Skin epidermis (tissue), 12 donors: ENCODE measurements around the gene CCDC17.
"Not testable (repeated sequence)": the region's sequence is repeated elsewhere in the genome, so short reads cannot be mapped to it uniquely, and the experiment has no call there.

Experiments used
- H3K27ac ChIP-seq, 21 experiments: fragments of 200-600 bp; sonication (generic) in 11 of 21; one replicate each; pipeline ENCODE4 v1.5.0; 2020; ENCODE audit warnings: mild to moderate bottlenecking in 3 of 21, inconsistent platforms in 2 of 21, moderate library complexity in 2 of 21
- H3K4me3 ChIP-seq, 7 experiments: fragments of 200-600 bp; sonication (generic) in 2 of 7; one replicate each; pipeline ENCODE4 v1.5.0; 2020; ENCODE audit warnings: inconsistent platforms in 2 of 7, mild to moderate bottlenecking in 2 of 7, moderate library complexity in 1 of 7

CCDC17 gene

GRCh38 chr1:45622524-45623394 lies 1.1 kb downstream of the CCDC17 start:
- H3K4me3 ChIP-seq: peak overlapping the region in 4 of 7 experiments; percentile 4 to 25 (median 8)
- H3K27ac ChIP-seq: peak overlapping the region in 6 of 21 experiments; percentile 13 to 60 (median 30)

GRCh38 chr1:45621895-45622523 lies 1.8 kb downstream of the CCDC17 start:
- H3K27ac ChIP-seq: peak overlapping the region in 9 of 21 experiments; percentile 13 to 60 (median 38)
- H3K4me3 ChIP-seq: peak overlapping the region in 1 of 7 experiments; percentile 25

- peak overlapping the region in 8 of 21 experiments; percentile 13 to 57 (median 34) for H3K27ac ChIP-seq
- no peak overlapping the region for H3K4me3 ChIP-seq
These were observed 2.4 kb downstream of the CCDC17 start for GRCh38 chr1:45621501-45621836.

- H3K27ac ChIP-seq: peak overlapping the region in 8 of 21 experiments; percentile 13 to 70 (median 34)
- no peak overlapping the region for H3K4me3 ChIP-seq
These were observed 3.0 kb downstream of the CCDC17 start for GRCh38 chr1:45620588-45621500.

- peak overlapping the region in 4 of 21 experiments; percentile 0 to 70 (median 47) for H3K27ac ChIP-seq
- H3K4me3 ChIP-seq: no peak overlapping the region
These were observed 4.5 kb downstream of the CCDC17 start for GRCh38 chr1:45619149-45619921.

GRCh38 chr1:45617618-45618017 lies 6.2 kb downstream of the CCDC17 start:
- Histone ChIP-seq H3K4me3 (no peak overlapping the region), H3K27ac (peak overlapping the region in 1 of 21 experiments; percentile 5)

GRCh38 chr1:45615885-45616284 lies 8.0 kb downstream of the CCDC17 start:
- Histone ChIP-seq H3K27ac (no peak overlapping the region), H3K4me3 (no peak overlapping the region)

- no peak overlapping the region for H3K4me3 ChIP-seq
- H3K27ac ChIP-seq: peak overlapping the region in 1 of 21 experiments; percentile 9
These were observed 10.8 kb downstream of the CCDC17 start for GRCh38 chr1:45612941-45613579.

GRCh38 chr1:45610589-45611226 lies 13.1 kb downstream of the CCDC17 start:
- no peak overlapping the region for H3K27ac ChIP-seq

GRCh38 chr1:45608175-45609156 lies 15.4 kb downstream of the CCDC17 start:
- Histone ChIP-seq H3K27ac (peak overlapping the region in 10 of 21 experiments; percentile 2 to 72 (median 52)), H3K4me3 (no peak overlapping the region)

More at GRCh38 chr1:45610589-45611226, 13.1 kb downstream of the CCDC17 start:
- H3K4me3 ChIP-seq: no peak overlapping the region

- Histone ChIP-seq H3K27ac (peak overlapping the region in 7 of 21 experiments; percentile 34 to 72 (median 55)), H3K4me3 (no peak overlapping the region)
These were observed 16.3 kb downstream of the CCDC17 start for GRCh38 chr1:45607404-45608074.

- no peak overlapping the region for H3K27ac ChIP-seq
- no peak overlapping the region for H3K4me3 ChIP-seq
These were observed 19.6 kb downstream of the CCDC17 start for GRCh38 chr1:45604239-45604638.

GRCh38 chr1:45596765-45597164 lies 27.1 kb downstream of the CCDC17 start:
- not testable (repeated sequence) for H3K27ac ChIP-seq, H3K4me3 ChIP-seq

- no peak overlapping the region for H3K4me3 ChIP-seq
- no peak overlapping the region for H3K27ac ChIP-seq
These were observed 29.4 kb downstream of the CCDC17 start for GRCh38 chr1:45594412-45594811.

GRCh38 chr1:45589861-45590260 lies 34.0 kb downstream of the CCDC17 start:
- Histone ChIP-seq H3K27ac (no peak overlapping the region), H3K4me3 (no peak overlapping the region)

GRCh38 chr1:45586769-45587168 lies 37.1 kb downstream of the CCDC17 start:
- Histone ChIP-seq H3K4me3 (peak overlapping the region in 1 of 7 experiments; percentile 12), H3K27ac (peak overlapping the region in 6 of 21 experiments; percentile 17 to 95 (median 55))
